T-helper 1 cell treated with Interleukin-12 subunit alpha and Interleukin-12 subunit beta and Interleukin-4 antibody, amounts not matched to agents 30 μg/mL and 1 μg/mL, for 36 hours (primary cell): ENCODE results near the gene CEP170B.

Experiments
- H3K27ac Mint-ChIP-seq: one replicate; pipeline ENCODE4 v1.8.0; 2021; ENCODE audit warnings: mild to moderate bottlenecking, mixed read lengths
- H3K27me3 Mint-ChIP-seq: one replicate; pipeline ENCODE4 v1.8.0; 2021; ENCODE audit warnings: low read depth, mixed read lengths
- H3K36me3 Mint-ChIP-seq: one replicate; pipeline ENCODE4 v1.8.0; 2021; ENCODE audit warnings: low read depth, mixed read lengths
- H3K4me1 Mint-ChIP-seq: one replicate; pipeline ENCODE4 v1.8.0; 2021; ENCODE audit warnings: low read depth, mixed read lengths
- H3K4me3 Mint-ChIP-seq: one replicate; pipeline ENCODE4 v1.8.0; 2021; ENCODE audit warnings: mild to moderate bottlenecking, moderate library complexity, mixed read lengths
- H3K9me3 Mint-ChIP-seq: one replicate; pipeline ENCODE4 v1.8.0; 2021; ENCODE audit warnings: mixed read lengths

Gene CEP170B

GRCh38 chr14:104868811-104869572 is 3.9 kb downstream of the CEP170B start:
- Mint-ChIP-seq H3K36me3 (no peaks in the 10 kb centered on the region), H3K27me3 (peaks cover 14% of the 10 kb centered on the region), H3K4me1 (peaks cover 3% of the 10 kb centered on the region), H3K27ac (no peak overlapping the region), H3K4me3 (no peak overlapping the region), H3K9me3 (no peaks in the 10 kb centered on the region)

DNA sequence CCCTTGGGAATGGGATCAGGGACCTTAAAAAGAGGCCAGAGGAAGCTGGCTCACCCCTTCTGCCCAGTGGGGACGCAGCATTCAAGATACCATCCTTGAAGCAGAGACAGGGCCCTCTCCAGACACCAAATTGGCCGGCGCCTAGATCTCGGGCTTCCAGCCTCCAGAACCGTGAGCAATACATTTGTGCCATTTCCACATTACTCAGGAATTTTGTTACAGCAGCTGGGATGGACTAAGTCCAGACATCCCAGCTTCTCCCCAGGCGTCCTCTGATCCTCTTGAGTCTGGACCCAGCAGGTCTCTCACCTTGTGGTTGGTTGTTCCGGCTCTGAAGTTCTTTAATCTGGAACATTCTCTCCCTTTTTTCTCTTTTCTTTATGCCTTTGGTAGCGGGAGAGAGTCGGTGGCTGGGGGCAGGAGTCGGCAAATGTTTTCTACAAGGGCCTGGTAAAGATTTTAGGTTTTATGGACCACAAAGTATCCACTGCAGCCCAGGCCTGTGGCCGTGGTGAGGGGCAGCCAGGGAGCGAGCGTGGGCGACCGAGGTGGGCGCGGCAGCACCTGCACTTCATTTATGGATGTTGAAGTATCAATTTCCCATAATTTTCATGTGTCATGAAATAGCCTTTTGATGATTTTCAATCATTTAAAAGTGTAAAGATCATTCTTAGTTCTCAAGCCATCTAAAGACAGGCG is 4.8 kb downstream of the CEP170B start:
- H3K9me3 Mint-ChIP-seq: no peaks in the 10 kb centered on the region
- H3K4me1 Mint-ChIP-seq: peaks cover 1% of the 10 kb centered on the region
- peaks cover 10% of the 10 kb centered on the region for H3K27me3 Mint-ChIP-seq
- H3K36me3 Mint-ChIP-seq: no peaks in the 10 kb centered on the region
- no peak overlapping the region for H3K27ac Mint-ChIP-seq
- no peak overlapping the region for H3K4me3 Mint-ChIP-seq

- peaks cover 10% of the 10 kb centered on the region for H3K27me3 Mint-ChIP-seq
- no peak overlapping the region for H3K27ac Mint-ChIP-seq
- H3K36me3 Mint-ChIP-seq: no peaks in the 10 kb centered on the region
- no peaks in the 10 kb centered on the region for H3K9me3 Mint-ChIP-seq
- no peak overlapping the region for H3K4me3 Mint-ChIP-seq
- peaks cover 1% of the 10 kb centered on the region for H3K4me1 Mint-ChIP-seq
Measured at GRCh38 chr14:104870368-104871144, 5.5 kb downstream of the CEP170B start.

GRCh38 chr14:104871145-104871655 is 6.1 kb downstream of the CEP170B start:
- Mint-ChIP-seq H3K27me3 (peaks cover 10% of the 10 kb centered on the region), H3K36me3 (no peaks in the 10 kb centered on the region), H3K4me1 (peaks cover 1% of the 10 kb centered on the region), H3K4me3 (no peak overlapping the region), H3K9me3 (no peaks in the 10 kb centered on the region), H3K27ac (no peak overlapping the region)

- Mint-ChIP-seq H3K36me3 (no peaks in the 10 kb centered on the region), H3K4me1 (peaks cover 1% of the 10 kb centered on the region), H3K9me3 (no peaks in the 10 kb centered on the region), H3K27me3 (peaks cover 6% of the 10 kb centered on the region), H3K4me3 (no peak overlapping the region), H3K27ac (no peak overlapping the region)
Measured at GRCh38 chr14:104871656-104872468, 6.8 kb downstream of the CEP170B start.

GRCh38 chr14:104872469-104873341 is 7.6 kb downstream of the CEP170B start:
- H3K9me3 Mint-ChIP-seq: no peaks in the 10 kb centered on the region
- peaks cover 1% of the 10 kb centered on the region for H3K4me1 Mint-ChIP-seq
- H3K27ac Mint-ChIP-seq: no peak overlapping the region
- H3K4me3 Mint-ChIP-seq: no peak overlapping the region
- no peaks in the 10 kb centered on the region for H3K27me3 Mint-ChIP-seq
- no peaks in the 10 kb centered on the region for H3K36me3 Mint-ChIP-seq

GRCh38 chr14:104873380-104874055 is 8.4 kb downstream of the CEP170B start:
- Mint-ChIP-seq H3K4me1 (peaks cover 1% of the 10 kb centered on the region), H3K27me3 (no peaks in the 10 kb centered on the region), H3K36me3 (no peaks in the 10 kb centered on the region), H3K27ac (no peak overlapping the region), H3K9me3 (no peaks in the 10 kb centered on the region), H3K4me3 (no peak overlapping the region)

DNA sequence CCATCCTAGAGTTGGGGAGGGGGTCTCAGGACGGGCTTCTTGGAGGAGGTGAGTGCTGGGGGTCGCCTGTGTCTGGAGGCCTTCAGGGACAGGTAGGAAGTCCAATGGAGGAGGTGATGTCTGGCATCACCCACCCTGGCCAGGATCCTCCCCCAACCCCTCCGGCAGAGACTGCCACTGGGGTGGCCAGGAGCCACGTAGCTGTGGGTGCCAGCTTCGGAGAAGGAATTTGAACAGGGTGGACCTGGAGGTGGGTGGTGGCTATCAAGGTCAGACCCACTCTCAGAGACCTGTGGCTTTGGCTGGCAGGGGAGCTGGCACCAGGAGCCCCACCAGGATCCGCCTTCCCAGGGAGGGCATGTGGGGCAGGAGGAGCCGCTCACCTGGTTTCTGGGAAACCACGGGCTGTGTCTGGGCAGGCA is 9.1 kb downstream of the CEP170B start:
- no peaks in the 10 kb centered on the region for H3K27me3 Mint-ChIP-seq
- no peaks in the 10 kb centered on the region for H3K36me3 Mint-ChIP-seq

GRCh38 chr14:104874571-104875411 is 9.7 kb downstream of the CEP170B start:
- no peak overlapping the region for H3K27ac Mint-ChIP-seq
- no peaks in the 10 kb centered on the region for H3K9me3 Mint-ChIP-seq
- H3K27me3 Mint-ChIP-seq: no peaks in the 10 kb centered on the region
- peaks cover 1% of the 10 kb centered on the region for H3K4me1 Mint-ChIP-seq
- H3K36me3 Mint-ChIP-seq: no peaks in the 10 kb centered on the region
- H3K4me3 Mint-ChIP-seq: no peak overlapping the region

More for the DNA sequence above, 9.1 kb downstream of the CEP170B start:
- no peak overlapping the region for H3K4me3 Mint-ChIP-seq
- peaks cover 1% of the 10 kb centered on the region for H3K4me1 Mint-ChIP-seq
- H3K9me3 Mint-ChIP-seq: no peaks in the 10 kb centered on the region
- no peak overlapping the region for H3K27ac Mint-ChIP-seq

DNA sequence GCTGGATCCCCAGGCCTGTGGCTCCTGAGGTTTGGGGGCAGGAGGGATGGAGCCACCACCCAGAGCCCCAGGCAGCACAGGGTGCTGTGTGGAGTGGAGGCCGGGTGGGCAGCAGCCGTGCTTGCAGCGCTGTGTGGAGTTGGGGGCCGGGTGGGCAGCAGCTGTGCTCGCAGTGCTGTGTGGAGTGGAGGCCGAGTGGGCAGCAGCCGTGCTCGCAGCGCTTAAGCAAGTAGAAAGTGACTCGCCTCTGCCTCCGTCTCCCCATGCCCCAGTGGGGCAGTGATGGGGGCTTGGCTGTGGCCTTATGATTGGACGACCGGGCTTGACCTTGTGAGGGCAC is 10.3 kb downstream of the CEP170B start:
- no peaks in the 10 kb centered on the region for H3K36me3 Mint-ChIP-seq
- no peak overlapping the region for H3K27ac Mint-ChIP-seq
- H3K27me3 Mint-ChIP-seq: no peaks in the 10 kb centered on the region
- H3K4me3 Mint-ChIP-seq: no peak overlapping the region
- H3K9me3 Mint-ChIP-seq: no peaks in the 10 kb centered on the region
- H3K4me1 Mint-ChIP-seq: peaks cover 1% of the 10 kb centered on the region

DNA sequence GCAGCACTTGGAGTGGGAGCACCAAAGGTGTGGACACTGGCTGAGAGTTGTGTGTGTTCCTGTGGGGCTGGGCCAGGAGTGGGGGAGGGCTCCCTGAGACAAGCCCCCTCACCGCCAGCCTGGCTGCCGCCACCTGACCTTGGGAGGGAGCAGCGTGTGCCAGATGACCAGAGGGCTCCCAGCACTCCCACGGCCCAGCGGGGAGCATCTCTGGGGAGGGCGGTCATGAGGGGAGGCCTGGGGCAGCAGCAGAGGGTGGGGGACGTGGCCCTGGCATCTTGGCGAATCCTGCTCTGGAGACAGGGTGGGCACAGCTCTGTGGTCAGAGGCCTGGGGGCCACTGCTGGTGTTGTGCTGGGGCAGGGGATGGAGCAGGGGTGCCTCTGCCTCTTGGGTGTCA is 10.7 kb downstream of the CEP170B start:
- Mint-ChIP-seq H3K27ac (no peak overlapping the region), H3K36me3 (no peaks in the 10 kb centered on the region), H3K9me3 (no peaks in the 10 kb centered on the region), H3K27me3 (no peaks in the 10 kb centered on the region), H3K4me1 (peaks cover 1% of the 10 kb centered on the region), H3K4me3 (no peak overlapping the region)

DNA sequence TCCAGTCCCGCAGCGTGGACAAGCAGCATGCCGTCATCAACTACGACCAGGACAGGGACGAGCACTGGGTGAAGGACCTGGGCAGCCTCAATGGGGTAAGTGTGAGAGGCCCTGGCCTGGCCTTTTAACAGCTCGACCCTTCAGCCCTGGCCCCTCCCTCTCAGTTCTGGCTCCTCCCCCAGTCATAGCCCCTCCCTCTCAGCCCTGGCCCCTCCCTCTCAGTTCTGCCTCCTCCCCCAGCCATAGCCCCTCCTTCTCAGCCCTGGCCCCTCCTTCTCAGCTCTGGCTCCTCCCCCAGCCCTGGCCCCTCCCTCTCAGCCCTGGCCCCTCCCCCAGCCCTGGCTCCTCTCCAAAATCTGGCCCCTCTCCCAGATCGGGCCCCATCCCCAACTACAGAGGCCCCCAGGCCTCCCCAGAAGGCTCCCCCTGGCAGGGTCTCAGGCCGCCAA is 11.2 kb downstream of the CEP170B start:
- no peak overlapping the region for H3K4me3 Mint-ChIP-seq
- H3K9me3 Mint-ChIP-seq: no peaks in the 10 kb centered on the region
- H3K27me3 Mint-ChIP-seq: no peaks in the 10 kb centered on the region
- no peaks in the 10 kb centered on the region for H3K36me3 Mint-ChIP-seq
- no peak overlapping the region for H3K27ac Mint-ChIP-seq
- peaks cover 1% of the 10 kb centered on the region for H3K4me1 Mint-ChIP-seq
